GM19043 (cell line): ENCODE results near the gene TNIK.
"Not testable (repeated sequence)": the region's sequence is repeated elsewhere in the genome, so short reads cannot be mapped to it uniquely, and the experiment has no call there.

Experiments
- ATAC-seq: cut with Tn5 transposase; IDR thresholded peaks from one replicate; pipeline ENCODE4 v1.9.1; 2021; ENCODE audit warnings: low read depth; ENCODE audit not compliant: unreplicated experiment

TNIK gene

GRCh38 chr3:171371354-171371753 lies 88.9 kb downstream of the TNIK start:
- no peak for ATAC-seq

GRCh38 chr3:171369156-171369555 lies 91.0 kb downstream of the TNIK start:
- ATAC-seq, result no peak

- not testable (repeated sequence) for ATAC-seq
Measured at GRCh38 chr3:171366738-171367137, 93.5 kb downstream of the TNIK start.

- ATAC-seq, result no peak
Measured at GRCh38 chr3:171366043-171366442, 94.2 kb downstream of the TNIK start.

GRCh38 chr3:171365489-171365888 lies 94.7 kb downstream of the TNIK start:
- no peak for ATAC-seq

GRCh38 chr3:171364500-171364899 lies 95.7 kb downstream of the TNIK start:
- ATAC-seq, result no peak

GRCh38 chr3:171363202-171363601 lies 97.0 kb downstream of the TNIK start:
- no peak for ATAC-seq

- ATAC-seq, result no peak
Measured at GRCh38 chr3:171362575-171362974, 97.6 kb downstream of the TNIK start.

- ATAC-seq, result no peak
Measured at GRCh38 chr3:171358881-171359198, 101.4 kb downstream of the TNIK start.

GRCh38 chr3:171358181-171358880 lies 101.9 kb downstream of the TNIK start:
- no peak for ATAC-seq

GRCh38 chr3:171357721-171358120 lies 102.5 kb downstream of the TNIK start:
- ATAC-seq, result no peak

GRCh38 chr3:171356251-171356650 lies 104.0 kb downstream of the TNIK start:
- ATAC-seq, result no peak

- ATAC-seq, result no peak
Measured at GRCh38 chr3:171354706-171355582, 105.3 kb downstream of the TNIK start.

- ATAC-seq, result no peak
Measured at GRCh38 chr3:171354049-171354705, 106.0 kb downstream of the TNIK start.

- ATAC-seq, result no peak
Measured at GRCh38 chr3:171353423-171353822, 106.8 kb downstream of the TNIK start.

- no peak for ATAC-seq
Measured at GRCh38 chr3:171352387-171352935, 107.7 kb downstream of the TNIK start.

- no peak for ATAC-seq
Measured at GRCh38 chr3:171351676-171352075, 108.5 kb downstream of the TNIK start.

- no peak for ATAC-seq
Measured at GRCh38 chr3:171350364-171350763, 109.8 kb downstream of the TNIK start.

- ATAC-seq, result no peak
Measured at GRCh38 chr3:171349392-171349791, 110.8 kb downstream of the TNIK start.

- ATAC-seq, result peak; percentile 22
Measured at GRCh38 chr3:171348121-171348520, 112.1 kb downstream of the TNIK start.
